OCI-LY7 (cell line): Measurements from ENCODE around the gene PRKCA. TPM values are rescaled to one million over a fixed set of nuclear protein-coding genes. Genes with fewer than 3 reads are reported as not detected.

Experiments
- BruUV-seq: library from RNA; stranded (reverse); fragments of 400-500 nt; replicated peaks from 2 replicates; lab custom pipeline; 2021; lab: Mats Ljungman, UMichigan
- CTCF ChIA-PET: fragments of 300-600 bp; sonication (Branson Sonifier 250); formaldehyde crosslinking; loops from one replicate; lab custom pipeline; 2022; ENCODE audit warnings: antibody characterized with exemption; ENCODE audit not compliant: unreplicated experiment; lab: Charles Lee
- POLR2A ChIA-PET: fragments of 300-600 bp; sonication (Branson Sonifier 250); formaldehyde crosslinking; loops from one replicate; lab custom pipeline; 2022; ENCODE audit warnings: antibody characterized with exemption; lab: Charles Lee
- DNase-seq: peaks from one replicate; pipeline ENCODE4 v3.0.0-alpha.2; 2015; ENCODE audit warnings: low spot score
- H2AFZ ChIP-seq: fragments of 200-600 bp; sonication (generic), shearing (Covaris generic); 2 replicates; pipeline ENCODE4 v1.6.1; 2014; ENCODE audit warnings: mild to moderate bottlenecking, antibody characterized with exemption, low read length, moderate library complexity
- H3K27ac ChIP-seq: fragments of 200-600 bp; sonication (generic); 2 replicates; pipeline ENCODE4 v1.5.1; 2014; ENCODE audit warnings: mixed run types, low read depth, mild to moderate bottlenecking, moderate library complexity, low read length, inconsistent platforms; ENCODE audit not compliant: poor library complexity, severe bottlenecking
- H3K36me3 ChIP-seq: fragments of 200-600 bp; sonication (generic); 2 replicates; pipeline ENCODE4 v1.6.1; 2014; ENCODE audit warnings: mild to moderate bottlenecking, antibody characterized with exemption, low read length, moderate library complexity, mixed read lengths; ENCODE audit not compliant: insufficient read depth
- H3K4me1 ChIP-seq: fragments of 200-600 bp; sonication (generic); 2 replicates; pipeline ENCODE4 v1.5.1; 2014; ENCODE audit warnings: mild to moderate bottlenecking, low read length; ENCODE audit not compliant: insufficient read depth, poor library complexity, severe bottlenecking
- H3K4me2 ChIP-seq: fragments of 200-600 bp; sonication (generic); 2 replicates; pipeline ENCODE4 v1.6.1; 2014; ENCODE audit warnings: mild to moderate bottlenecking, low read length
- H3K4me3 ChIP-seq: fragments of 200-600 bp; sonication (generic); 2 replicates; pipeline ENCODE4 v1.5.1; 2014; ENCODE audit warnings: mild to moderate bottlenecking, low read depth, low read length; ENCODE audit not compliant: poor library complexity, severe bottlenecking
- H3K79me2 ChIP-seq: fragments of 200-600 bp; sonication (generic); 2 replicates; pipeline ENCODE4 v1.6.1; 2016; ENCODE audit warnings: low read depth, mild to moderate bottlenecking, low read length, moderate library complexity, mixed read lengths; ENCODE audit not compliant: insufficient read depth
- H3K9me2 ChIP-seq: fragments of 200-600 bp; sonication (generic); 2 replicates; pipeline ENCODE4 v1.6.1; 2016; ENCODE audit warnings: mild to moderate bottlenecking, low read length, mixed read lengths; ENCODE audit not compliant: insufficient read depth
- H3K9me3 ChIP-seq: fragments of 200-600 bp; sonication (generic); 2 replicates; pipeline ENCODE4 v1.6.1; 2014; ENCODE audit warnings: mild to moderate bottlenecking, mixed run types, low read length, mixed read lengths
- H4K20me1 ChIP-seq: fragments of 200-600 bp; sonication (generic); 2 replicates; pipeline ENCODE4 v1.6.1; 2014; ENCODE audit warnings: mild to moderate bottlenecking, antibody characterized with exemption, low read length, moderate library complexity, mixed read lengths; ENCODE audit not compliant: insufficient read depth
- CTCF ChIP-seq: fragments of 200-600 bp; sonication (generic); conservative IDR thresholded peaks from 2 replicates; pipeline ENCODE4 v1.5.1; 2014; ENCODE audit warnings: mild to moderate bottlenecking, antibody characterized with exemption, low read length, moderate library complexity, mixed read lengths
- EZH2phosphoT487 ChIP-seq: fragments of 200-600 bp; sonication (generic); IDR thresholded peaks from 2 replicates; pipeline ENCODE4 v1.6.1; 2018; ENCODE audit warnings: low read depth, borderline replicate concordance, mild to moderate bottlenecking, mixed run types, antibody characterized with exemption, low read length, moderate library complexity, mixed read lengths
- intact Hi-C: fragments of 100-400 bp; cut with micrococcal nuclease; formaldehyde crosslinking; loops from one replicate; pipeline ENCODE4 v1.10.0; 2022; ENCODE audit not compliant: unreplicated experiment
- total RNA-seq, 2 experiments: library from RNA; depleted of rRNA in 1 of 2; stranded (reverse); fragments of >200 nt in 1 of 2; shearing (Covaris generic) in 1 of 2; gene quantifications; 2 replicates each; pipeline ENCODE4 v1.2.3, GENCODE V29; 2014 to 2022

Gene PRKCA
- total RNA-seq, 2 experiments from 2014 or later, result 6.6 to 32.1 TPM

GRCh38 chr17:66447159-66447558, 144.7 kb downstream of the PRKCA start:
- H4K20me1 ChIP-seq, result no peaks in the 10 kb centered on the region
- intact Hi-C loops, result loop anchor here (10.0 kb wide), 1 partner anchor 258 kb away; no protein-coding TSS in a partner anchor
- no peaks in the 10 kb centered on the region; the same call in 1 of the 2 replicates for H3K36me3 ChIP-seq
- H3K4me2 ChIP-seq, result no peak overlapping the region
- BruUV-seq, result no TSS peak
- CTCF ChIA-PET, result no interaction called here
- H3K79me2 ChIP-seq, result no peaks in the 10 kb centered on the region
- H3K9me3 ChIP-seq, result 0 out of 2 replicates have a peak, but pooled peaks cover 8% of the 10 kb centered on the region
- no peak overlapping the region for H2AFZ ChIP-seq
- TF ChIP-seq CTCF, result no peak
- no peak for TF ChIP-seq EZH2phosphoT487
- H3K4me3 ChIP-seq, result no peak overlapping the region
- no peak for DNase-seq
- H3K9me2 ChIP-seq, result no peaks in the 10 kb centered on the region
- no peak overlapping the region for H3K27ac ChIP-seq
- POLR2A ChIA-PET, result interaction anchor here (0.6 to 1.2 kb wide), 4 partner anchors 23 to 202 kb away, joined by 3 to 5 read pairs (median 4); no protein-coding TSS in a partner anchor
- peaks cover 72% of the 10 kb centered on the region for H3K4me1 ChIP-seq

- TF ChIP-seq CTCF (no peak), EZH2phosphoT487 (no peak)
- H3K79me2 ChIP-seq, result no peaks in the 10 kb centered on the region
- H3K4me1 ChIP-seq, result peaks cover 63% of the 10 kb centered on the region
- H3K9me2 ChIP-seq, result no peaks in the 10 kb centered on the region
- no peak overlapping the region for H3K4me3 ChIP-seq
- H2AFZ ChIP-seq, result no peak overlapping the region
- POLR2A ChIA-PET, result interaction anchor here (0.7 to 1.2 kb wide), 3 partner anchors 8 to 29 kb away, joined by 4 to 6 read pairs (median 4); no protein-coding TSS in a partner anchor
- intact Hi-C loops, result loop anchor here (10.0 kb wide), 1 partner anchor 257 kb away; no protein-coding TSS in a partner anchor
- CTCF ChIA-PET, result no interaction called here
- H3K36me3 ChIP-seq, result no peaks in the 10 kb centered on the region; the same call in 1 of the 2 replicates
- H3K27ac ChIP-seq, result no peak overlapping the region
- DNase-seq, result no peak
- H3K4me2 ChIP-seq, result no peak overlapping the region
- no peaks in the 10 kb centered on the region for H4K20me1 ChIP-seq
- no TSS peak for BruUV-seq
- H3K9me3 ChIP-seq, result 0 out of 2 replicates have a peak, but pooled peaks cover 8% of the 10 kb centered on the region
Measured at GRCh38 chr17:66448026-66448639, 145.7 kb downstream of the PRKCA start.
